Activated CD8-positive, alpha-beta T cell treated with anti-CD3 and anti-CD28 coated beads, Interleukin-2, amount 10 ng/mL, durations not matched to agents 7 days and 5 days (primary cell): Measurements from ENCODE around the gene IGFBP2. TPM values are rescaled to one million over a fixed set of nuclear protein-coding genes. Genes with fewer than 3 reads are reported as not detected.

Source experiments
- ATAC-seq: fragments of 150-1000 bp; cut with Tn5 transposase; one replicate; pipeline ENCODE4 v1.10.0; 2021; ENCODE audit warnings: moderate library complexity
- CTCF ChIA-PET: fragments of 350-600 bp; sonication (Branson Sonifier 250); formaldehyde crosslinking; loops from one replicate; lab custom pipeline; 2021; ENCODE audit warnings: antibody characterized with exemption; lab: Charles Lee
- POLR2A ChIA-PET: fragments of 350-600 bp; sonication (Branson Sonifier 250); formaldehyde crosslinking; loops from one replicate; lab custom pipeline; 2021; ENCODE audit warnings: antibody characterized with exemption; lab: Charles Lee
- DNase-seq: peaks from one replicate; pipeline ENCODE4 v3.0.0-alpha.2; 2020
- H3K27ac Mint-ChIP-seq: one replicate; pipeline ENCODE4 v1.8.0; 2021; ENCODE audit warnings: mild to moderate bottlenecking, mixed read lengths
- H3K27me3 Mint-ChIP-seq: one replicate; pipeline ENCODE4 v1.8.0; 2021; ENCODE audit warnings: low read depth, mixed read lengths
- H3K36me3 Mint-ChIP-seq: one replicate; pipeline ENCODE4 v1.8.0; 2021; ENCODE audit warnings: low read depth, mixed read lengths
- H3K4me1 Mint-ChIP-seq: one replicate; pipeline ENCODE4 v1.8.0; 2021; ENCODE audit warnings: low read depth, mixed read lengths
- H3K4me3 Mint-ChIP-seq: one replicate; pipeline ENCODE4 v1.8.0; 2021; ENCODE audit warnings: mild to moderate bottlenecking, mixed read lengths
- H3K9me3 Mint-ChIP-seq: one replicate; pipeline ENCODE4 v1.8.0; 2022; ENCODE audit warnings: mixed read lengths; ENCODE audit not compliant: insufficient read depth
- total RNA-seq, 2 experiments: library from RNA; stranded (reverse); gene quantifications; one replicate each; pipeline ENCODE4 v1.2.3, GENCODE V29; 2021

Gene IGFBP2, protein sequence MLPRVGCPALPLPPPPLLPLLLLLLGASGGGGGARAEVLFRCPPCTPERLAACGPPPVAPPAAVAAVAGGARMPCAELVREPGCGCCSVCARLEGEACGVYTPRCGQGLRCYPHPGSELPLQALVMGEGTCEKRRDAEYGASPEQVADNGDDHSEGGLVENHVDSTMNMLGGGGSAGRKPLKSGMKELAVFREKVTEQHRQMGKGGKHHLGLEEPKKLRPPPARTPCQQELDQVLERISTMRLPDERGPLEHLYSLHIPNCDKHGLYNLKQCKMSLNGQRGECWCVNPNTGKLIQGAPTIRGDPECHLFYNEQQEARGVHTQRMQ
- total RNA-seq, result 10 to 100 TPM; 74.7 to 75.5 TPM

DNA sequence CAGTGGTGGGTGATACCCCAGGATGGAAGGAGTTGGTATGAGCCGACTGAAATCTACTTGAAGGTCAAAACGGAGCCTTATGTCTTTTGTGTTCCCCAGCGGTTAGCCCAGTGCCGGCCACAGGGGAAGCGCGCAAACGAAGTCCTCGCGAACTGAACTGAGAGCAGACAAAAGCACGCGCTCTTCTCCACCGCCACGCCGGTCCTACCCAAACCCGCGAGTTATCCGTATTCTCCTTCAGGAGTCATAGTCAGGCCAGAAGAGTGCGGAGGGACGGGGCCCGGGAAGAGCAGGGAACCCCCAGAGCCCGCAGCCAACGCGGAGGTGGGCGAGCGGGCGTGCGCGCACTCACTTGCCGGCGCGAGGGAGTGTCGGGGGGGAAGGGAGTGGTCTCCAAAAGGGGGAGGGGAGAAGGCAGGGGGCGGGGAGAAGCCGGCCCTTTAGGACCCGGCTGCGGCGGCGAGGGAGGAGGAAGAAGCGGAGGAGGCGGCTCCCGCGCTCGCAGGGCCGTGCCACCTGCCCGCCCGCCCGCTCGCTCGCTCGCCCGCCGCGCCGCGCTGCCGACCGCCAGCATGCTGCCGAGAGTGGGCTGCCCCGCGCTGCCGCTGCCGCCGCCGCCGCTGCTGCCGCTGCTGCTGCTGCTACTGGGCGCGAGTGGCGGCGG, at the start of gene IGFBP2:
TSS of gene IGFBP2 (plus strand) at position 469 of the 664 bp plus-strand sequence. CDS start at position 573, 104 bp downstream.
- Mint-ChIP-seq H3K4me1 (peaks cover 45% of the 10 kb centered on the region), H3K27me3 (peaks cover 65% of the 10 kb centered on the region), H3K27ac (peak within 1 kb of the TSS; percentile 55), H3K9me3 (no peaks in the 10 kb centered on the region), H3K36me3 (peaks cover 13% of the 10 kb centered on the region), H3K4me3 (peak within 1 kb of the TSS; percentile 84)
- POLR2A ChIA-PET, result interaction anchor here (1.5 kb wide), 1 partner anchor 134 kb away, joined by 4 read pairs; the partner anchor contains the start of gene RPL37A
- peak; percentile 78 for ATAC-seq
- CTCF ChIA-PET, result no interaction called here
- peak; percentile 74 for DNase-seq

DNA sequence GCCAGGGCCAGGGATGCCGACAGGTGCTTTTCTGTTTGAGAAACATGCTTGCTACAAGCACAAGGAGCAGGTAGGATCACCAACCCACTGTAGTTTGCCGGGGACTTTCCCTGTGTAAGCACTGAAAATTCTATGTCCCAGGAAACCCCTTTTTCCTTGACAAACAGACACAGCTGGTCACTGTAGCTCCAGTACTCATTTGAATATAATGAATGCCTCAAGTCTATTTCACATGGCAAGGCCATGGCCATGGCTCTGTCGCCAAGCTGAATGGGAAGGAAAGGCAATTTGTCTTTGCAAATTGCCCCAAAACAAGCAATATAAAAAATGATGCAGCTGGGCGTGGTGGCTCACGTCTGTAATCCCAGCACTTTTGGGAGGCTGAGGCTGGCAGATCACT, 49.6 kb upstream of the IGFBP2 start:
- H3K4me3 Mint-ChIP-seq, result no peak overlapping the region
- ChIA-PET POLR2A (no interaction called here), CTCF (no interaction called here)
- ATAC-seq (no peak), DNase-seq (no peak)
- no peak overlapping the region for H3K27ac Mint-ChIP-seq
- no peaks in the 10 kb centered on the region for H3K9me3 Mint-ChIP-seq
- no peaks in the 10 kb centered on the region for H3K36me3 Mint-ChIP-seq
- H3K4me1 Mint-ChIP-seq, result no peaks in the 10 kb centered on the region
- peaks cover 32% of the 10 kb centered on the region for H3K27me3 Mint-ChIP-seq

DNA sequence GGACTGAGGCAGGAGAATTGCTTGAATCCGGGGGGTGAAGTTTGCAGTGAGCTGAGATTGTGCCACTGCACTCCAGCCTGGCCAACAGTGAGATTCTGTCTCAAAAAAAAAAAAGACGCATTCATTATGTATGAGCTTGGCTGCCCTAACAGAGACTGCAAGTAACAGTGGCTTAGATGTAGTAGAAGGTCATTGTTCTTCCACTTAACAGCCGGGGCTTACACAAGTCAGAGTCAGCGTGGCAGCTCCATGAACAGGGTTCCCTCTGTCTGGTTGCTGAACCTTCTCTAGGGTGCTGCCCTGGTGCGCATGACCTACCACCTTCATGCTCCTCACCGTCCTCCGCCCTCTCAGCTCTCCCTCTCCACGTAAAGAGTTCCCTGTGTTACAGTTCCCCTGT, 49.1 kb upstream of the IGFBP2 start:
- H3K27me3 Mint-ChIP-seq, result peaks cover 30% of the 10 kb centered on the region
- no peaks in the 10 kb centered on the region for H3K9me3 Mint-ChIP-seq
- H3K36me3 Mint-ChIP-seq, result no peaks in the 10 kb centered on the region
- ChIA-PET POLR2A (no interaction called here), CTCF (interaction anchor here (0.6 kb wide), 1 partner anchor 10 kb away, joined by 4 read pairs; no protein-coding TSS in a partner anchor)
- no peak overlapping the region for H3K27ac Mint-ChIP-seq
- no peak for DNase-seq
- H3K4me3 Mint-ChIP-seq, result no peak overlapping the region
- no peaks in the 10 kb centered on the region for H3K4me1 Mint-ChIP-seq
- no peak for ATAC-seq

DNA sequence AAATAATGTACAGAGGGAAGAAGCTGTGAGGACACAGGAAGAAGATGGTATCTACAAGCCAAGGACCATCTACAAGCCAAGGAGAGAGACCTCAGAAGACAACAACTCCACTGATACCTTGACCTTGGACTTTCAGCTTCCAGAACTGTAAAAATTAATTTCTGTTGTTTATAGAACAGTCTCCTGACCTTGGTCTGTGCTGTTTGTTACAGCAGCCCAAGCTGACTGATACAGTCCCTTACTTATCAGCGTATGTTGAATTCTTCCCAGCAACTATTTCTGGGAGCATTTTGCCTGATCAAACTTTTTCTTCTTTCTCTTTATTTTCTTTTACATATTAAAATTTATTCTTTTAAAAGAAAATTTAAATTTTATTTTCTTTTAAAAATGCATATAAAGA, 47.8 kb upstream of the IGFBP2 start:
- ChIA-PET CTCF (no interaction called here), POLR2A (no interaction called here)
- DNase-seq (no peak), ATAC-seq (no peak)
- Mint-ChIP-seq H3K27me3 (peaks cover 33% of the 10 kb centered on the region), H3K36me3 (no peaks in the 10 kb centered on the region), H3K27ac (no peak overlapping the region), H3K4me3 (no peak overlapping the region), H3K4me1 (no peaks in the 10 kb centered on the region), H3K9me3 (no peaks in the 10 kb centered on the region)

DNA sequence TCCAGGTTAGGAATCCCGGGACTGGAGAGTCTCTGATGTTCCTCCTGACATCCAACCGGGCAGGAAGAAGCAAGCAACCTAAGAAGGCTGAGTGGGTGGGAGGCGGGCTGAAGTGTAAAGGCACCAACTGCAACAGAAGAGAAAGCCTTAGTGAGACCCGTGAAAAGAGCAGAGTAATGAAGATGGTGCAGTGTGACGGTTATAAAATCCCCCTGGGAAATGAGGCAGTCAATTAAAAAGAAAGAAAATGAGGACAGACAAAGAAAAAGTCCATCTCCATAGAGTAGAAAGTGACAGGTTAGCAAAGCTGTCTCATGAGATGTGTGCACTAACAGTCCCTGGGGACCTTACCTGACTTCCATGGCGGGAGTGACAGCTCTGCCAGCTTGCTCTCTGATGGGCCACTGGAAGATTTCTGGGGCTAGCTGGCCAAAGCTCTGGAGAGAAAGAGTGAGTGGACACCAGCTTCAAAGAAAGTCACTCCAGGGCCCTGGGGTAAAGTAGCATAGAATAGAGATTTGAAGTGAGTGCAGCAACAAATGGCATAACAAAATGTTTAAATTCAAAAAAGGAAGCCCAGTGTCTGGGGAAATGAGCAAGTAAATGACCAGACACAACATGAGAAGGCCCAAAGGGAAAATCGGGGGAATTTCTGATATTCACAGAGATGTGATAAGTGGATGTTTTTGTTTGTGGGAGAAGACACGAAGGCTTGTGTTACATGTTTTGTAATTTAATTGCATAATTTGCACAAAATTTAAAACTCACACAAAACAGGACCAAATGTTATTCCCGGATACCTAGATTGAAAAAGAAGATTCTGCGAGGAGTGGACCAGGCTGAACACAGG, 44.1 kb upstream of the IGFBP2 start:
- no peaks in the 10 kb centered on the region for H3K36me3 Mint-ChIP-seq
- no peak overlapping the region for H3K4me3 Mint-ChIP-seq
- DNase-seq, result no peak
- ATAC-seq, result no peak
- no peak overlapping the region for H3K27ac Mint-ChIP-seq
- CTCF ChIA-PET, result interaction anchor here (1.1 kb wide), 1 partner anchor 72 kb away, joined by 4 read pairs; no protein-coding TSS in a partner anchor
- POLR2A ChIA-PET, result no interaction called here
- H3K9me3 Mint-ChIP-seq, result no peaks in the 10 kb centered on the region
- H3K27me3 Mint-ChIP-seq, result peaks cover 23% of the 10 kb centered on the region
- H3K4me1 Mint-ChIP-seq, result no peaks in the 10 kb centered on the region

DNA sequence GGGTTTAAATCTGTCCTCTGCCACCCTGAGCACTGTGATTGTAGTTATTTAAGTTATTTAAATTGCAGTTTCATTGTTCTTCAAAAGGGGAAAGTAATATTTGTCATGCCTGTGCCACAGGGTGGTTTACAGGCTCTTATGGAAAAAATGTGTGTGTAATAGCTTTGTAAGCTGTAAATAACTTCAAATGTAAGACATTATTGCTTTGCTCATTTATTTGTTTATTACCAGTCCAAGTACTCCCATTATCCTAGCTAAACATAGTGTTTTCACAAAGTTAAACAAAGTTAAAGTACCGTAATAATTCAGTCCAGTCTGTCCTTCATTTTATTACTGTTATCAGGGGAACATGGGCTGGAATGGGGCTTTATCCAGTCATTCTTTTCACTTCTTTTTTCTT, 43.4 kb upstream of the IGFBP2 start:
- no peaks in the 10 kb centered on the region for H3K36me3 Mint-ChIP-seq
- peaks cover 19% of the 10 kb centered on the region for H3K27me3 Mint-ChIP-seq
- DNase-seq (no peak), ATAC-seq (no peak)
- H3K27ac Mint-ChIP-seq, result no peak overlapping the region
- H3K4me3 Mint-ChIP-seq, result no peak overlapping the region
- CTCF ChIA-PET, result no interaction called here
- no peaks in the 10 kb centered on the region for H3K9me3 Mint-ChIP-seq
- POLR2A ChIA-PET, result no interaction called here
- H3K4me1 Mint-ChIP-seq, result no peaks in the 10 kb centered on the region

DNA sequence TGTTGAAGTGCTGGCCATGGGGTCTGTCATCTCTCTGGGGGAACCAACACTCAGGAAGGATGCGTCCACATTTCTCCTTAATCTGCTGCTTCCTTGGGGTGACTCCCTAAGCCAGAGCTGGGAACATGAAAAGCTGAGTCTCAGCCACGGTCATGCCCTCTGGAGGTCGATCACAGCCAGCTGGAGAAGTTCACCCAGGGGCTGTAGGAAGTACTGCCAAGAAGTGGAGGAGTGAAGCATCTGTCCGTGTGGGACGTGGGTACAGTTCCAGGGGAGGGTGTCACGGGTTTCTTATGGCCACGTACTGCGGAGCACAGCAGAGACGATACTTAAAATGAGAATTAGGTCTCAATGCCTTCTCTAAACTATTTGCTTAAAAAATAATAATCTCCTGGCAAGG, 42.4 kb upstream of the IGFBP2 start:
- Mint-ChIP-seq H3K4me3 (no peak overlapping the region), H3K36me3 (no peaks in the 10 kb centered on the region), H3K27me3 (peaks cover 15% of the 10 kb centered on the region), H3K27ac (no peak overlapping the region), H3K4me1 (no peaks in the 10 kb centered on the region), H3K9me3 (no peaks in the 10 kb centered on the region)
- DNase-seq (no peak), ATAC-seq (no peak)
- ChIA-PET POLR2A (no interaction called here), CTCF (interaction anchor here (1.4 kb wide), 1 partner anchor 71 kb away, joined by 3 read pairs; no protein-coding TSS in a partner anchor)

DNA sequence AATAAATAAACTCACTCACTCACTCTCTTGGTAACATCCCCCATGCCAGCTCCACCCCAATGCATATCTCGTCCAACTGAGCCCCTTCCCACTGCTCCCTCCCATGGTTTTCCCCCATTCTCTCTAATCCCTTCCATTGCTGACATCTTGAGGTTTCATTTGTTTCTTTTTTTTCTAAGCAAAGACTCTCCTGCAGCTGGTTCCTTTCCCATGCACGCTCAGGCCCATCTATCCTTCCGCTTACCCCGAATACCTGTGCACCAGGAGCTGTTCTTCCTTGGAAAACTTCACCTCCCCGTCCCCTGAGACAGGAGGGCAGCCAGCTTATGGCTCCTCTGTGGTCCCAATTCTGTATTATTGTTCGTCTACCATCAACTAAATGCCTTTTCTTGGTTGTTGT, 41.7 kb upstream of the IGFBP2 start:
- ATAC-seq, result no peak
- no peaks in the 10 kb centered on the region for H3K4me1 Mint-ChIP-seq
- DNase-seq, result no peak
- no peak overlapping the region for H3K4me3 Mint-ChIP-seq
- CTCF ChIA-PET, result interaction anchor here (1.4 kb wide), 1 partner anchor 72 kb away, joined by 3 read pairs; no protein-coding TSS in a partner anchor
- POLR2A ChIA-PET, result no interaction called here
- H3K9me3 Mint-ChIP-seq, result no peaks in the 10 kb centered on the region
- H3K27me3 Mint-ChIP-seq, result peaks cover 12% of the 10 kb centered on the region
- no peak overlapping the region for H3K27ac Mint-ChIP-seq
- no peaks in the 10 kb centered on the region for H3K36me3 Mint-ChIP-seq

DNA sequence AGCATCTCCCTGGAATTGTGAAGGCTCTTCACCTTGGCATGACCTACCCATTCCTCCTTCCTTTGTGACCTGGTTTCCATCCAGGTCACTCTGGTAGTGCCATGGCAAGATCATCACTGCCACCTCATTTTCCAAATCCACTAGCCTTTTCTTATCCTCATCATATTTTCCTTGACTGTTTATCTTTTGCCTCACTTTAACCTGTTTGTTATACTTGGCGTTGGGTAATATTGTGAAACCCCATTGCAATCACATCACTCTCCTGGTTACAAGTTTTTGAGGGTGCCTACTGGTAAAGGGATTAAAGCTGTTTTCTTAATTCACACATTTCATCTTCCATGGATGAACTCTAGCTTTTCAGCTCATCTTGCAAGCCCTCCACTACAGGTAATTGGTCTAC, 39.1 kb upstream of the IGFBP2 start:
- no peak for ATAC-seq
- H3K27me3 Mint-ChIP-seq, result peaks cover 14% of the 10 kb centered on the region
- H3K9me3 Mint-ChIP-seq, result no peaks in the 10 kb centered on the region
- ChIA-PET POLR2A (no interaction called here), CTCF (interaction anchor here (0.6 kb wide), 1 partner anchor 10 kb away, joined by 4 read pairs; no protein-coding TSS in a partner anchor)
- no peak overlapping the region for H3K27ac Mint-ChIP-seq
- DNase-seq, result no peak
- no peaks in the 10 kb centered on the region for H3K4me1 Mint-ChIP-seq
- H3K36me3 Mint-ChIP-seq, result no peaks in the 10 kb centered on the region
- no peak overlapping the region for H3K4me3 Mint-ChIP-seq

DNA sequence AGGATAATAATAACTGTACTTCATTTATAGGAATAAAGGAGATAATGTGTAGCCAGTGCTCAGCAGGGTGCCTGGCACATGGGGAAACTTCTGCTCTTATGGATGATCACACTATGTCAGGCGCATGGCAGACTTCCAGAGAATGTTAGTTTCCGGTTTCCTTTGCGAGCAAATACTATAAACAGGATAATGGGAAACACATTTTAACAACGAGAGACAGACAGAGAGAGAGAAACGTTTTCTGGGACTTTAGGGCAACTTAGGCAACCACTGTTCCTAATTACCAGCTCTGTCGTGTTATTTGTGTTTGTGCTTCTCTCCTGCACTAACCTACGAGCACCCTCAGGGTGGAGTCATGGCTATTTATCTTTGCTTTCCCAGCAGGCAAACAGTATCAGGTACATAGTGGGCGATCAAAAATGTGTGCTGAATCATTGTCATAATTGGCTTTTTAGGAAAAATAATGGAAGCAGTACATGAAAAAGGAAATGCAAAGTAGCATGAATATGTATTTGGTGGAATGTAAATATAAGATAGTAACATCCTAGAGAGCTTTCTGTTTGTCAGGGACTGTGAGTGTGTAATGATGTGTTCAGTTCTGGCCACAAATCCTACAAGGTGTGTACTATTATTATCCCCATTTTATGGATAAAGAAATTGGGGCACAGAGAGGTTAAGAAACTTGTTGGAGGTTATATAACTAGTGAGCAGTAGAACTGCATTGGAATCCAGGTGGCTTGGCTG, 36.8 kb upstream of the IGFBP2 start:
- H3K27ac Mint-ChIP-seq, result no peak overlapping the region
- H3K36me3 Mint-ChIP-seq, result no peaks in the 10 kb centered on the region
- ChIA-PET CTCF (no interaction called here), POLR2A (no interaction called here)
- H3K9me3 Mint-ChIP-seq, result no peaks in the 10 kb centered on the region
- peaks cover 2% of the 10 kb centered on the region for H3K27me3 Mint-ChIP-seq
- H3K4me3 Mint-ChIP-seq, result no peak overlapping the region
- ATAC-seq (no peak), DNase-seq (no peak)
- no peaks in the 10 kb centered on the region for H3K4me1 Mint-ChIP-seq

DNA sequence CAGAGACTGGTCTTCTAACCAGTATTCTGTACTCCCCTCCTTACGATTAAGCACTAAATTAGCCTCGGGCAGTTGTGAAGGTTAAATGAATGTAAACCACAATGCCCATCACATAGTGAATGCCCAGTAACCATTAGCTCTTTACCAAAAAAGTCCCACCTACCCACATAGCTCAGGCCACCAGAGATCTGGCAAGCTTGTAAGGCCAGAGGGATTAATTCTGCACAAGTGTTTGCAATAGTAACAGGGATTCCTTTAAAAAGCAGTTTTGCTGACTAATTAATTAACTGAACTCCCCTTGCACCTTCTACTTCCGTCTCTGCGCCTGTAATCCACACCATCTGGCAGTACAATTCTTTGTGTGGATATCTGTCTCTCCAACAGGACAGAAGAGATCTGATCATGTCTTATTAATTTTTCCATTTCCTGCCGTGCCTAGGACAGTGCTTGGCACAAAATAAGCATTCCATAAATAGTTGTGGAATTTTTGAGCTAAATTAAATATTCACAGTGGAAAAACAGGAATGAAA, 36.2 kb upstream of the IGFBP2 start:
- POLR2A ChIA-PET, result no interaction called here
- no peak overlapping the region for H3K4me3 Mint-ChIP-seq
- ATAC-seq (no peak), DNase-seq (no peak)
- H3K4me1 Mint-ChIP-seq, result no peaks in the 10 kb centered on the region
- CTCF ChIA-PET, result no interaction called here
- no peak overlapping the region for H3K27ac Mint-ChIP-seq
- no peaks in the 10 kb centered on the region for H3K9me3 Mint-ChIP-seq
- H3K27me3 Mint-ChIP-seq, result peaks cover 2% of the 10 kb centered on the region
- H3K36me3 Mint-ChIP-seq, result no peaks in the 10 kb centered on the region
